Measurements from ENCODE around the gene THOC7. TPM values are rescaled to one million over a fixed set of nuclear protein-coding genes. Genes with fewer than 3 reads are reported as not detected.

THOC7 gene
- total RNA-seq (10 to 100 TPM; 61.0 to 90.8 (median 75.1) TPM), polyA plus RNA-seq (100 to 1,000 TPM in 1 of 3 donors, 10 to 100 TPM in 2; 63.0 to 102 (median 90.1) TPM)
- long read RNA-seq, donor 1, transcript THOC7-201 (8 exons, 990 nt): major isoform, 29 of 42 reads
- long read RNA-seq, donor 1, partial matches to known transcripts: 6 of 42 reads
- long read RNA-seq, donor 1, other reads (novel, unspliced or antisense): 3 of 42 reads
- long read RNA-seq, donor 2, transcript THOC7-204 (7 exons, 836 nt): minor isoform, 8 of 86 reads
- long read RNA-seq, donor 2, transcript THOC7-201 (8 exons, 990 nt): major isoform, 65 of 86 reads
- long read RNA-seq, donor 2, partial matches to known transcripts: 2 of 86 reads
- long read RNA-seq, donor 2, other reads (novel, unspliced or antisense): 11 of 86 reads

DNA sequence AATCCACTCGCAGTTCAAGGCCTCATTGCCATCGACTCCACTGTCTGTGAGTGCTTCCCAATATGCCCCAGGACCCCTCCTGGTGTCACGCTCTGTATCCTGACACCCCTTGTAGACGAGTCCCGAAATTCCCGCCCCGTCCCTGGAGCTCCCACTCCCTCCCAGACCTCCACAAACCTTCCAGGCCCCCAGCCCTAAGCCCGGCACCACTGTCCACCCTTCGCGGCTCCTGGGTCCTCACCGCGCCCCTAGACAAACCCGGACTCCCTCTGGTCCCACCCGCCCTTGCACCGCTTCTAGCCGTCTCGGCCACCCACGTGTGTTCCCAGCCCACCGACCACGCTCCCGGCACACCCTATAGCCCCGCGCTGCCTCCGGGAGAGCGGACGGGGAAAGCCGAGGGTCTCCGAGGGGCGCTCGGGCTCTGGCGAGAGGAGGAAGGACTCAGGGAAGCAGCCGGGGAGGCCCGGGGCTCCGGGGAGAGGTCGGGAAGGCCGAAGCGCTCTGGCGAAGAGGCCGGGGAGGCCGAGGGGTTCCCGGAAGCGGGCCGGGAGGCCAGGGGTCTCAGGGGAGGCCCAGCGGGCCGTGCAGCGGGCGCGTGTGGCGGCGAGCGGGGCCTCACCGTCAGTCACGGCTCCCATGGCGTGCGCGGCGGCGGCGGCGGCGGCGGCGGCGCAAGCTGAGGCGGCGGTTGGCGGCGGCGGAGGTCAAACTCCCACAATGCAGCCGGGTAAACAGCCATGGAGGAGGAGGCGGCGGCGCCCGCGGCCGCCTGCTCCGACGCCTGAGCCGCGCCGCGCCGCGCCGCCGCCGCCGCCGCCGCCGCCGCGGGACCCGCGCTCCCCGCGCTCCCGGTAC is at the start of gene THOC7, which contains the start of gene ATXN7:
Gene THOC7, minus strand, starts transcription at position 656 of the 858 bp plus-strand sequence. Its CDS starts 15 bp downstream, at position 641.
Gene ATXN7, plus strand, starts transcription at position 718 of the 858 bp plus-strand sequence. CDS start 48,732 bp downstream, outside the sequence.
- intact Hi-C loops (cut with DNase I): loop anchor here in 1 of 2 donors (2.0 to 10.0 kb wide), 2 partner anchors 49 to 131 kb away; partner anchors contain the start of gene SCAANT1
- TF ChIP-seq, protein P1, sequence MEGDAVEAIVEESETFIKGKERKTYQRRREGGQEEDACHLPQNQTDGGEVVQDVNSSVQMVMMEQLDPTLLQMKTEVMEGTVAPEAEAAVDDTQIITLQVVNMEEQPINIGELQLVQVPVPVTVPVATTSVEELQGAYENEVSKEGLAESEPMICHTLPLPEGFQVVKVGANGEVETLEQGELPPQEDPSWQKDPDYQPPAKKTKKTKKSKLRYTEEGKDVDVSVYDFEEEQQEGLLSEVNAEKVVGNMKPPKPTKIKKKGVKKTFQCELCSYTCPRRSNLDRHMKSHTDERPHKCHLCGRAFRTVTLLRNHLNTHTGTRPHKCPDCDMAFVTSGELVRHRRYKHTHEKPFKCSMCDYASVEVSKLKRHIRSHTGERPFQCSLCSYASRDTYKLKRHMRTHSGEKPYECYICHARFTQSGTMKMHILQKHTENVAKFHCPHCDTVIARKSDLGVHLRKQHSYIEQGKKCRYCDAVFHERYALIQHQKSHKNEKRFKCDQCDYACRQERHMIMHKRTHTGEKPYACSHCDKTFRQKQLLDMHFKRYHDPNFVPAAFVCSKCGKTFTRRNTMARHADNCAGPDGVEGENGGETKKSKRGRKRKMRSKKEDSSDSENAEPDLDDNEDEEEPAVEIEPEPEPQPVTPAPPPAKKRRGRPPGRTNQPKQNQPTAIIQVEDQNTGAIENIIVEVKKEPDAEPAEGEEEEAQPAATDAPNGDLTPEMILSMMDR (IDR thresholded peaks at IDR 0.05): no peak
- WGBS, 3 donors: 1% methylated on average over 38 to 98 of the region's 98 CpGs
- Histone ChIP-seq H3K27me3 (ENCODE audit: insufficient read depth in 3 of 3, low read length in 2 of 3) (no peaks in the 10 kb centered on the region), H3K9me3 (no peaks in the 10 kb centered on the region), H3K36me3 (ENCODE audit: insufficient read depth in 1 of 2, low read depth in 1 of 2) (peaks cover 0 to 8% of the 10 kb centered on the region in 2 donors), H3K4me1 (peaks cover 19% of the 10 kb centered on the region), H3K27ac (peak within 1 kb of the TSS; percentile 98), H3K4me3 (peak within 1 kb of the TSS; percentile 99)
- ATAC-seq (peak; percentile 85 to 92 (median 91)), DNase-seq (peak; percentile 78 to 87)

GRCh38 chr3:63912768-63913588 is 49.4 kb upstream of the THOC7 start:
- peak; percentile 47 to 70 for DNase-seq

DNA sequence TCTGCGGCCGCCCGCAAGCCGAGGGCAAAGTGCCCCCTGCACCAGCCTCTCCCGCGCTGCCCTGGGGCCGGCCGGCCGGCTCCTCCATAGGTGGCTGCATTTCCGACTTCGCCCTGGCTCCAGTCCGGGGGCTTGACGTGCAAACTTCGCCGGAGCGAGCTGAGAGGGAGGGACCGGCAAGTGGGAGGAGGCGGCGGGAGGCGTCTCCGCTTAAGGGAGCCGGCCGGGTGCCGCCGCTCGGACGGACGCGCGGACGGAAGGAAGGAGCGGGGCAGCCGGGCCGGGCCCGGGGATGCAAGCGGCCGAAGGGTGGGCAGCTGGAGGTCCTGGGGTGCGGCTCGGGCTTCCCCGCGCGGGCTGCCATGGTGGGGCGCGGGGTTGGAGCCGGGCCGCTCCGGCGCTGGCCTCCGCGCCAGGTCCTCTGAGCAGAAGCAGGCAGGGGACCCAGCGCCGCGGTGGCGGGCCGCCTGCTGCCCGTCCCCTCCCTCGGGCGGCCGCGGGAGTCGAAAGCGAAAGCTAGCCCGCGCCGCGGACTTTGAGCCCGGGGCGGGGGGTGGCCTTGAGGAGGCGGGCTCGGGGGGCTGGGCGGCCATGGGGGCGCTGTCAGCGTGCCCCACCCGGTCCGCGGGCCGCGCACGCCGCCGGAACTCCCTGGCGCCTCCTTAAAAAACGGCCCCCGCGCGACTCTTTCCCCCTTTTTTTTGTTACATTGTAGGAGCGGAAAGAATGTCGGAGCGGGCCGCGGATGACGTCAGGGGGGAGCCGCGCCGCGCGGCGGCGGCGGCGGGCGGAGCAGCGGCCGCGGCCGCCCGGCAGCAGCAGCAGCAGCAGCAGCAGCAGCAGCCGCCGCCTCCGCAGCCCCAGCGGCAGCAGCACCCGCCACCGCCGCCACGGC is 48.5 kb upstream of the THOC7 start, which contains the start of gene SCAANT1:
Gene SCAANT1, minus strand, starts transcription at position 511 of the 895 bp plus-strand sequence.
- Histone ChIP-seq H3K9me3 (no peaks in the 10 kb centered on the region), H3K4me1 (peaks cover 18% of the 10 kb centered on the region), H3K27me3 (ENCODE audit: insufficient read depth in 3 of 3, low read length in 2 of 3) (no peaks in the 10 kb centered on the region), H3K36me3 (ENCODE audit: insufficient read depth in 1 of 2, low read depth in 1 of 2) (peaks cover 0 to 24% of the 10 kb centered on the region in 2 donors), H3K4me3 (peak within 1 kb of the TSS; percentile 85), H3K27ac (peak within 1 kb of the TSS; percentile 99)
- intact Hi-C loops (cut with DNase I): loop anchor here in 1 of 2 donors (2.0 to 5.0 kb wide), 3 partner anchors 45 to 80 kb away; partner anchors contain the start of genes ATXN7 and THOC7
- TF ChIP-seq, protein P1 (IDR thresholded peaks at IDR 0.05): no peak
- DNase-seq (peak; percentile 92 to 96), ATAC-seq (peak; percentile 91 to 93 (median 92))
- 0 to 1% (median 0%) methylated on average over 55 to 115 of the region's 115 CpGs for WGBS, 3 donors

More at GRCh38 chr3:63912768-63913588, 49.4 kb upstream of the THOC7 start:
- Histone ChIP-seq H3K27me3 (ENCODE audit: insufficient read depth in 3 of 3, low read length in 2 of 3) (no peaks in the 10 kb centered on the region), H3K4me1 (peaks cover 18% of the 10 kb centered on the region), H3K36me3 (ENCODE audit: insufficient read depth in 1 of 2, low read depth in 1 of 2) (peaks cover 2 to 33% of the 10 kb centered on the region in 2 donors), H3K27ac (peak overlapping the region; percentile 99), H3K4me3 (peak overlapping the region; percentile 85), H3K9me3 (no peaks in the 10 kb centered on the region)
- TF ChIP-seq, protein P1 (IDR thresholded peaks at IDR 0.05): no peak
- WGBS, 3 donors: 6 to 15% (median 9%) methylated on average over 24 to 46 of the region's 46 CpGs
- intact Hi-C loops (cut with DNase I): loop anchor here in 1 of 2 donors (2.0 to 5.0 kb wide), 3 partner anchors 44 to 79 kb away; partner anchors contain the start of genes ATXN7 and THOC7
- peak; percentile 17 to 34 (median 30) for ATAC-seq
